Liver (tissue), 9 donors: Measurements from ENCODE around the gene FREM1. TPM values are rescaled to one million over a fixed set of nuclear protein-coding genes. Genes with fewer than 3 reads are reported as not detected.

Source experiments
- DNase-seq: peaks from one replicate; pipeline ENCODE4 v3.0.0-alpha.2; 2017; ENCODE audit warnings: low spot score
- H3K27ac ChIP-seq, 2 donors: one replicate each; pipeline ENCODE4 v1.7.0; 2013; ENCODE audit warnings: inconsistent platforms in 2 of 2, low read length in 2 of 2, control low read depth in 1 of 2, low read depth in 1 of 2, mild to moderate bottlenecking in 1 of 2
- H3K27me3 ChIP-seq, 4 donors: one replicate each; pipeline versions ENCODE4 v1.6.1 to v1.7.0; 2013; ENCODE audit warnings: low read length in 3 of 4, inconsistent platforms in 1 of 4, mild to moderate bottlenecking in 1 of 4, moderate library complexity in 1 of 4; ENCODE audit not compliant: control insufficient read depth in 4 of 4, insufficient read depth in 4 of 4
- H3K36me3 ChIP-seq, 4 donors: one replicate each; pipeline versions ENCODE4 v1.6.1 to v1.7.0; 2013; ENCODE audit warnings: low read length in 3 of 4, mild to moderate bottlenecking in 3 of 4, low read depth in 1 of 4, moderate library complexity in 1 of 4; ENCODE audit not compliant: control insufficient read depth in 4 of 4, insufficient read depth in 3 of 4
- H3K4me1 ChIP-seq, 4 donors: one replicate each; pipeline versions ENCODE4 v1.6.1 to v1.7.0; 2013; ENCODE audit warnings: low read length in 3 of 4, mild to moderate bottlenecking in 3 of 4, moderate library complexity in 1 of 4; ENCODE audit not compliant: control insufficient read depth in 4 of 4, insufficient read depth in 4 of 4
- H3K4me3 ChIP-seq, 3 donors: one replicate each; pipeline versions ENCODE4 v1.6.1 to v1.7.0; 2013; ENCODE audit warnings: low read length in 3 of 3, control low read depth in 1 of 3, low read depth in 1 of 3, mild to moderate bottlenecking in 1 of 3
- H3K9ac ChIP-seq, 2 donors: one replicate each; pipeline ENCODE4 v1.7.0; 2013; ENCODE audit warnings: low read length in 2 of 2, mild to moderate bottlenecking in 2 of 2, moderate library complexity in 2 of 2, control low read depth in 1 of 2, low read depth in 1 of 2
- H3K9me3 ChIP-seq, 4 donors: one replicate each; pipeline versions ENCODE4 v1.6.1 to v1.7.0; 2013; ENCODE audit warnings: low read length in 3 of 4; ENCODE audit not compliant: control insufficient read depth in 4 of 4
- EGR1 ChIP-seq, 2 donors: IDR thresholded peaks; 2 replicates each; pipeline ENCODE4 v1.6.1; 2016 to 2018; ENCODE audit warnings: antibody characterized with exemption in 2 of 2, low read depth in 2 of 2
- GABPA ChIP-seq, 2 donors: IDR thresholded peaks in 1 of 2; conservative IDR thresholded peaks in 1 of 2; 2 replicates each; pipeline ENCODE4 v1.6.1; 2016; ENCODE audit warnings: antibody characterized with exemption in 2 of 2, mild to moderate bottlenecking in 1 of 2, moderate library complexity in 1 of 2
- HNF4A ChIP-seq, 2 donors: conservative IDR thresholded peaks; 2 replicates each; pipeline ENCODE4 v1.6.1; 2016; ENCODE audit warnings: antibody characterized with exemption in 2 of 2, mild to moderate bottlenecking in 2 of 2
- JUND ChIP-seq, 2 donors: IDR thresholded peaks; 2 replicates each; pipeline ENCODE4 v1.6.1; 2016; ENCODE audit warnings: antibody characterized with exemption in 2 of 2
- NR2F2 ChIP-seq: IDR thresholded peaks from 2 replicates; pipeline ENCODE4 v1.6.1; 2016; ENCODE audit warnings: antibody characterized with exemption
- RAD21 ChIP-seq, 2 donors: IDR thresholded peaks; 2 replicates each; pipeline ENCODE4 v1.6.1; 2016; ENCODE audit warnings: antibody characterized with exemption in 2 of 2, mild to moderate bottlenecking in 2 of 2
- RXRA ChIP-seq, 2 donors: IDR thresholded peaks; 2 replicates each; pipeline ENCODE4 v1.6.1; 2017 to 2018; ENCODE audit warnings: antibody characterized with exemption in 2 of 2, mild to moderate bottlenecking in 1 of 2
- SP1 ChIP-seq: IDR thresholded peaks from 2 replicates; pipeline ENCODE4 v1.6.1; 2018; ENCODE audit warnings: antibody characterized with exemption, mild to moderate bottlenecking
- TAF1 ChIP-seq: conservative IDR thresholded peaks from 2 replicates; pipeline ENCODE4 v1.6.1; 2016; ENCODE audit warnings: antibody characterized with exemption, mild to moderate bottlenecking
- YY1 ChIP-seq: IDR thresholded peaks from 2 replicates; pipeline ENCODE4 v1.6.1; 2016; ENCODE audit warnings: antibody characterized with exemption, mild to moderate bottlenecking
- WGBS: extraction: QIAGEN DNeasy Blood & Tissue Kit; methylation state at CpG from one replicate; pipeline ENCODE4 v1.1.7; 2013; 5-methylcytosine and 5-hydroxymethylcytosine counted together
- polyA plus RNA-seq, 2 donors: library from polyadenylated mRNA; stranded (reverse) in 1 of 2; unstranded in 1 of 2; fragments of 200-250 nt in 1 of 2; fragments of >200 nt in 1 of 2; fragmentation: Nextera tagmentation in 1 of 2; extraction: Ambion mirVana in 1 of 2; gene quantifications; one replicate each; pipeline versions ENCODE4 v1.2.1 to v1.2.3, GENCODE V29; 2013 to 2015
- total RNA-seq, 2 donors: library from RNA; depleted of rRNA; stranded (reverse); fragments of >200 nt; gene quantifications; one replicate each; pipeline ENCODE4 v1.2.3, GENCODE V29; 2014
- TF ChIP-seq, protein P1 (sequence below): IDR thresholded peaks from 2 replicates; pipeline ENCODE4 v1.6.1; 2016; ENCODE audit warnings: antibody characterized with exemption
- TF ChIP-seq, protein P2 (sequence below): fragments of 150-350 bp; IDR thresholded peaks from 2 replicates; pipeline ENCODE4 v1.5.1; 2017; ENCODE audit warnings: improper control_type of control experiment, low read depth, low read length; ENCODE audit not compliant: missing input control
- TF ChIP-seq, protein P3 (sequence below): IDR thresholded peaks from 2 replicates; pipeline ENCODE4 v1.6.1; 2016; ENCODE audit warnings: antibody characterized with exemption, mild to moderate bottlenecking
- TF ChIP-seq, protein P4 (sequence below): IDR thresholded peaks from 2 replicates; pipeline ENCODE4 v1.6.1; 2016; ENCODE audit warnings: antibody characterized with exemption
- TF ChIP-seq, protein P5 (sequence below): IDR thresholded peaks from 2 replicates; pipeline ENCODE4 v1.6.1; 2016; ENCODE audit warnings: antibody characterized with exemption
- donor health status: healthy.
- donor health status: healthy.
- donor health status: healthy.
- donor health status: healthy.
- donor health status: healthy.

Gene FREM1
- total and polyA plus RNA-seq, 4 donors: 0.39 to 4.7 (median 1.1) TPM

DNA sequence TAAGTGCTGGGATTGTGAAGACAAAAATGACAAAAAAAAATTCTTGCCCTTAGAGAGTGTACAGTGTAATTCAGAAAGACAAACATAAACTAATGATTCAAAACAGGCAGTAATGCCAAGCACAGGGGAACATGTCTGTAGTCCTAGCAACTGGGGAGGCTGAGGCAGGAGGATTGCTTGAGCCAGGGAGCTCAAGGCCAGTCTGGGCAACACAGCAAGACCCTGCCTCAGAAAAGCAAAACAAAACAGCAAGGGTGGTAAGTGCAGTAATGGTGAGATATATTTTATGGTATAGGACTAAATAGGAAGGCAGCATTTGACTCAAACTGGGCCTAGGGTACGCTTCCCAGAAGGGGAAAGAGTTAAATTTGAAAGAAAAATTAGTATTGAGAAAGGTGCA is 18.9 kb downstream of the FREM1 start:
- Histone ChIP-seq H3K27ac (no peak overlapping the region), H3K4me1 (peaks cover 0 to 4% (median 1%) of the 10 kb centered on the region in 4 donors), H3K9ac (no peak overlapping the region), H3K9me3 (no peaks in the 10 kb centered on the region), H3K27me3 (no peaks in the 10 kb centered on the region), H3K36me3 (no peaks in the 10 kb centered on the region), H3K4me3 (no peak overlapping the region)
- TF ChIP-seq RAD21 (IDR thresholded peaks at IDR 0.05): no peak
- no peak for TF ChIP-seq HNF4A (conservative IDR thresholded peaks at IDR 0.05)
- TF ChIP-seq, protein P1, sequence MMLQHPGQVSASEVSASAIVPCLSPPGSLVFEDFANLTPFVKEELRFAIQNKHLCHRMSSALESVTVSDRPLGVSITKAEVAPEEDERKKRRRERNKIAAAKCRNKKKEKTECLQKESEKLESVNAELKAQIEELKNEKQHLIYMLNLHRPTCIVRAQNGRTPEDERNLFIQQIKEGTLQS: no peak
- no peak for TF ChIP-seq YY1
- TF ChIP-seq, protein P2, sequence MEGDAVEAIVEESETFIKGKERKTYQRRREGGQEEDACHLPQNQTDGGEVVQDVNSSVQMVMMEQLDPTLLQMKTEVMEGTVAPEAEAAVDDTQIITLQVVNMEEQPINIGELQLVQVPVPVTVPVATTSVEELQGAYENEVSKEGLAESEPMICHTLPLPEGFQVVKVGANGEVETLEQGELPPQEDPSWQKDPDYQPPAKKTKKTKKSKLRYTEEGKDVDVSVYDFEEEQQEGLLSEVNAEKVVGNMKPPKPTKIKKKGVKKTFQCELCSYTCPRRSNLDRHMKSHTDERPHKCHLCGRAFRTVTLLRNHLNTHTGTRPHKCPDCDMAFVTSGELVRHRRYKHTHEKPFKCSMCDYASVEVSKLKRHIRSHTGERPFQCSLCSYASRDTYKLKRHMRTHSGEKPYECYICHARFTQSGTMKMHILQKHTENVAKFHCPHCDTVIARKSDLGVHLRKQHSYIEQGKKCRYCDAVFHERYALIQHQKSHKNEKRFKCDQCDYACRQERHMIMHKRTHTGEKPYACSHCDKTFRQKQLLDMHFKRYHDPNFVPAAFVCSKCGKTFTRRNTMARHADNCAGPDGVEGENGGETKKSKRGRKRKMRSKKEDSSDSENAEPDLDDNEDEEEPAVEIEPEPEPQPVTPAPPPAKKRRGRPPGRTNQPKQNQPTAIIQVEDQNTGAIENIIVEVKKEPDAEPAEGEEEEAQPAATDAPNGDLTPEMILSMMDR: no peak
- no peak for TF ChIP-seq RXRA (IDR thresholded peaks at IDR 0.05)
- TF ChIP-seq, protein P3, sequence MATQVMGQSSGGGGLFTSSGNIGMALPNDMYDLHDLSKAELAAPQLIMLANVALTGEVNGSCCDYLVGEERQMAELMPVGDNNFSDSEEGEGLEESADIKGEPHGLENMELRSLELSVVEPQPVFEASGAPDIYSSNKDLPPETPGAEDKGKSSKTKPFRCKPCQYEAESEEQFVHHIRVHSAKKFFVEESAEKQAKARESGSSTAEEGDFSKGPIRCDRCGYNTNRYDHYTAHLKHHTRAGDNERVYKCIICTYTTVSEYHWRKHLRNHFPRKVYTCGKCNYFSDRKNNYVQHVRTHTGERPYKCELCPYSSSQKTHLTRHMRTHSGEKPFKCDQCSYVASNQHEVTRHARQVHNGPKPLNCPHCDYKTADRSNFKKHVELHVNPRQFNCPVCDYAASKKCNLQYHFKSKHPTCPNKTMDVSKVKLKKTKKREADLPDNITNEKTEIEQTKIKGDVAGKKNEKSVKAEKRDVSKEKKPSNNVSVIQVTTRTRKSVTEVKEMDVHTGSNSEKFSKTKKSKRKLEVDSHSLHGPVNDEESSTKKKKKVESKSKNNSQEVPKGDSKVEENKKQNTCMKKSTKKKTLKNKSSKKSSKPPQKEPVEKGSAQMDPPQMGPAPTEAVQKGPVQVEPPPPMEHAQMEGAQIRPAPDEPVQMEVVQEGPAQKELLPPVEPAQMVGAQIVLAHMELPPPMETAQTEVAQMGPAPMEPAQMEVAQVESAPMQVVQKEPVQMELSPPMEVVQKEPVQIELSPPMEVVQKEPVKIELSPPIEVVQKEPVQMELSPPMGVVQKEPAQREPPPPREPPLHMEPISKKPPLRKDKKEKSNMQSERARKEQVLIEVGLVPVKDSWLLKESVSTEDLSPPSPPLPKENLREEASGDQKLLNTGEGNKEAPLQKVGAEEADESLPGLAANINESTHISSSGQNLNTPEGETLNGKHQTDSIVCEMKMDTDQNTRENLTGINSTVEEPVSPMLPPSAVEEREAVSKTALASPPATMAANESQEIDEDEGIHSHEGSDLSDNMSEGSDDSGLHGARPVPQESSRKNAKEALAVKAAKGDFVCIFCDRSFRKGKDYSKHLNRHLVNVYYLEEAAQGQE: no peak
- TF ChIP-seq GABPA (IDR thresholded peaks at IDR 0.05 in 1 of 2, conservative IDR thresholded peaks at IDR 0.05 in 1 of 2): no peak
- no peak for TF ChIP-seq SP1
- TF ChIP-seq JUND (IDR thresholded peaks at IDR 0.05): no peak
- no peak for TF ChIP-seq TAF1
- TF ChIP-seq, protein P4, sequence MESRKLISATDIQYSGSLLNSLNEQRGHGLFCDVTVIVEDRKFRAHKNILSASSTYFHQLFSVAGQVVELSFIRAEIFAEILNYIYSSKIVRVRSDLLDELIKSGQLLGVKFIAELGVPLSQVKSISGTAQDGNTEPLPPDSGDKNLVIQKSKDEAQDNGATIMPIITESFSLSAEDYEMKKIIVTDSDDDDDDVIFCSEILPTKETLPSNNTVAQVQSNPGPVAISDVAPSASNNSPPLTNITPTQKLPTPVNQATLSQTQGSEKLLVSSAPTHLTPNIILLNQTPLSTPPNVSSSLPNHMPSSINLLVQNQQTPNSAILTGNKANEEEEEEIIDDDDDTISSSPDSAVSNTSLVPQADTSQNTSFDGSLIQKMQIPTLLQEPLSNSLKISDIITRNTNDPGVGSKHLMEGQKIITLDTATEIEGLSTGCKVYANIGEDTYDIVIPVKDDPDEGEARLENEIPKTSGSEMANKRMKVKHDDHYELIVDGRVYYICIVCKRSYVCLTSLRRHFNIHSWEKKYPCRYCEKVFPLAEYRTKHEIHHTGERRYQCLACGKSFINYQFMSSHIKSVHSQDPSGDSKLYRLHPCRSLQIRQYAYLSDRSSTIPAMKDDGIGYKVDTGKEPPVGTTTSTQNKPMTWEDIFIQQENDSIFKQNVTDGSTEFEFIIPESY: no peak
- no peak for TF ChIP-seq NR2F2
- DNase-seq: no peak
- 58% methylated on average over 1 of the region's 1 CpG for WGBS

DNA sequence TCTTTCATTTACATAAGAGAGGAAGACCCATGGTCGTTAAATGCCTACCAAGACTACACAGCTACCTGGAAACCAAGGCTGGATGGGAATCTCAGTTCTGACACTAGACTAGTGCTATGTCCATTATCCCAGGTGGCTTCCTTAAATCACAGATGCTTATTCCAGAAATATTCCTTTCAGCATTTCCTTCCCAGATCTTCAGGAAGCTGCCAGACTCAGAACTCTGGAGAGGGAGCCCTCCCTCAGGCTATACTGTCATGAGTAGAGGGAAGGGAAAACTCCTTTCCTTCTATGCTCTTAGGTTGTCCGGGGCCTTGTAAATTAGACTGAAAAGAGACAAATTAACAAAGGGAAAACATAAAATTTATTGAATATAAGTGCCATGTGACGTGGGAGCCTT is 20.8 kb downstream of the FREM1 start:
- TF ChIP-seq, protein P2: no peak
- TF ChIP-seq, protein P3: no peak
- no peak for TF ChIP-seq YY1
- no peak for TF ChIP-seq JUND (IDR thresholded peaks at IDR 0.05)
- TF ChIP-seq TAF1: no peak
- TF ChIP-seq, protein P5, sequence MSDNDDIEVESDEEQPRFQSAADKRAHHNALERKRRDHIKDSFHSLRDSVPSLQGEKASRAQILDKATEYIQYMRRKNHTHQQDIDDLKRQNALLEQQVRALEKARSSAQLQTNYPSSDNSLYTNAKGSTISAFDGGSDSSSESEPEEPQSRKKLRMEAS: no peak
- TF ChIP-seq EGR1 (IDR thresholded peaks at IDR 0.05; ENCODE audit: low read depth in 2 of 2): no peak
- no peak for TF ChIP-seq NR2F2
- no peak overlapping the region for H3K9ac ChIP-seq
- H3K9me3 ChIP-seq: no peaks in the 10 kb centered on the region
- WGBS: 72% methylated on average over 3 of the region's 3 CpGs
- no peaks in the 10 kb centered on the region for H3K27me3 ChIP-seq
- no peak for DNase-seq
- no peaks in the 10 kb centered on the region for H3K36me3 ChIP-seq
- no peak overlapping the region for H3K27ac ChIP-seq
- no peak overlapping the region for H3K4me3 ChIP-seq
- peaks cover 0 to 4% (median 1%) of the 10 kb centered on the region in 4 donors for H3K4me1 ChIP-seq
